Fibroblast of pulmonary artery (primary cell): Measurements from ENCODE around the gene IL24.

Experiments used
- DNase-seq: peaks from one replicate; pipeline ENCODE4 v3.0.0-alpha.2; 2010; ENCODE audit warnings: low read depth
- H3K4me3 ChIP-seq: replicated peaks from 2 replicates; pipeline ENCODE4 v1.5.1; 2011; ENCODE audit warnings: low read depth, mild to moderate bottlenecking, control low read depth, low read length, moderate library complexity
- CTCF ChIP-seq: IDR thresholded peaks from 2 replicates; pipeline ENCODE4 v1.5.1; 2011; ENCODE audit warnings: mild to moderate bottlenecking, control low read depth, low read length, inconsistent platforms; ENCODE audit errors: missing control alignments

The IL24 gene

DNA sequence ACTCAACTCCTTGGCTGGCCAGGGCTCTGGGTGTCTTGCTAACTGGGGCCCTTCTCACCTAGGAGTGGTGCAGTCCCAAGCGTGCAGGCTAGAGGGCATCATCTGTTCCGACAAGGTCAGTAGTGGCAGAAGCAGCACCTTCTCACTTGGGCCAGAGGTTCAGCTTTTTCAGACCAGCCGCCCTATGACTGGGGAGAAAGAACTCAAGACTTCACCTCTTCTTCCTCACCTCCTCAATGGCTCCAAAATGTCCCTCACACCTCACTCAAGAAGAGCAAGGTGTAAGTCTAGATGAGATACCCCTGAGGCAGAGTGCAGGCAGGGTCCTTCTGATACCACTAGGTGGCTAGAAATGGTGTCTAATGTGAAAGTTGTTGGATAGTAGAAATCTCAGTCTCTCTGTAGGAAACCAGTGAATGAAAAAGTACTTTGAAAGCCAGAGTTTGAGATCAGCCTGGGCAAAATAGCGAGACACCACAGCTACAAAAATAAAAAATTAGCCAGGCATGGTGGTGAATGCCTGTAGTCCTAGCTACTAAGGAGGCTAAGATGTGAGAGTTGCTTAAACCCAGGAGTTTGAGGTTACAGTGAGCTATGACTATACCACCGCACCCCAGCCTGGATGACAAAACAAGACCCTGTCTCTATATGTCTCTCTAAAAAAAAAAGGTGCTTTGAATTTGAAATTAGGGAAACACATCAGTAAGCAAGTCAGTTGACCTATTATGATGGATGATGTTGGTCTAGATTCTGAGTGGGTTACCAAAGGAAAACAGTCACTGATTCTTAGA is 40.4 kb upstream of the IL24 start:
- DNase-seq = no peak
- no peak overlapping the region for H3K4me3 ChIP-seq
- peak; percentile 34 for TF ChIP-seq CTCF

- no peak overlapping the region for H3K4me3 ChIP-seq
- DNase-seq = peak; percentile 61
- no peak for TF ChIP-seq CTCF
These were observed 38.1 kb upstream of the IL24 start for GRCh38 chr1:206859082-206859521.

GRCh38 chr1:206860165-206860564 is 37.1 kb upstream of the IL24 start:
- no peak for TF ChIP-seq CTCF
- H3K4me3 ChIP-seq = no peak overlapping the region
- no peak for DNase-seq

DNA sequence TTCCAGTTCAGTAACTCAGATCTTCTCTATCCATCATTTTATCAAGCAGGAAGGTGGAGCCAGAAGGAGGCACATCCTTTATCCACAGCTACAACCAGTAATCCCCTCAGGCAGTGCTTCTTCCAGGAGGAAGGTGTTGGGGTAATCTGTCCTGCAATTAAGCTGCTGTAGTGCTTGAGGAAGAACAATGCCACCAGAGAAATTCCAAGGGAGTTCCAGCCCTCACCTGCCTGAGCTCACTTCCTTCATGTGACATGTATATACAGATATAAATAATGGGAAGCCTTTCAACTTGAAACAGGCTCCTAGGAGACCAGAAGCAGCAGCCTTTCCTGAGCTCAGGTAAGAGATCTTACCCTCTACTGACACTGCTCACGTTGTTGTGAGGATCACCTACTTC is 34.0 kb upstream of the IL24 start:
- no peak for TF ChIP-seq CTCF
- no peak overlapping the region for H3K4me3 ChIP-seq
- DNase-seq = no peak

GRCh38 chr1:206864939-206865671 is 32.1 kb upstream of the IL24 start, which contains the start of gene IL20:
Gene IL20, plus strand, starts transcription at chr1:206865623. Its CDS starts 230 bp downstream, at chr1:206865853.
- peak; percentile 96 for TF ChIP-seq CTCF
- peak; percentile 87 for DNase-seq
- no peak within 1 kb of the TSS for H3K4me3 ChIP-seq

- DNase-seq = peak; percentile 79
- no peak for TF ChIP-seq CTCF
- no peak overlapping the region for H3K4me3 ChIP-seq
These were observed 31.2 kb upstream of the IL24 start for GRCh38 chr1:206866062-206866461.
